ENCODE results near the gene CLPTM1L.

- TF ChIP-seq CTCF (conservative IDR thresholded peaks at IDR 0.05) (no peak), ZFX (IDR thresholded peaks at IDR 0.05) (no peak)
Measured at GRCh38 chr5:1334831-1335539, 9.9 kb downstream of the CLPTM1L start.

Data from C4-2B (cell line).